Measurements from ENCODE around the gene ANKRD36.
"Not testable (repeated sequence)": the region's sequence is repeated elsewhere in the genome, so short reads cannot be mapped to it uniquely, and the experiment has no call there.

Gene ANKRD36

GRCh38 chr2:97112320-97113049 is 468 bp upstream of the ANKRD36 start:
- peak; percentile 20 to 31 for DNase-seq (ENCODE audit: extremely low read depth in 1 of 2, low read depth in 1 of 2)

GRCh38 chr2:97113882-97114255 is 916 bp downstream of the ANKRD36 start:
- DNase-seq (ENCODE audit: extremely low read depth in 1 of 2, low read depth in 1 of 2) = not testable (repeated sequence)

- DNase-seq (ENCODE audit: extremely low read depth in 1 of 2, low read depth in 1 of 2) = not testable (repeated sequence)
Measured at GRCh38 chr2:97129090-97129489, 16.1 kb downstream of the ANKRD36 start.

- not testable (repeated sequence) for DNase-seq (ENCODE audit: extremely low read depth in 1 of 2, low read depth in 1 of 2)
Measured at GRCh38 chr2:97144016-97144415, 31.1 kb downstream of the ANKRD36 start.

GRCh38 chr2:97166548-97166947 is 53.6 kb downstream of the ANKRD36 start:
- DNase-seq (ENCODE audit: extremely low read depth in 1 of 2, low read depth in 1 of 2) = not testable (repeated sequence)

DNA sequence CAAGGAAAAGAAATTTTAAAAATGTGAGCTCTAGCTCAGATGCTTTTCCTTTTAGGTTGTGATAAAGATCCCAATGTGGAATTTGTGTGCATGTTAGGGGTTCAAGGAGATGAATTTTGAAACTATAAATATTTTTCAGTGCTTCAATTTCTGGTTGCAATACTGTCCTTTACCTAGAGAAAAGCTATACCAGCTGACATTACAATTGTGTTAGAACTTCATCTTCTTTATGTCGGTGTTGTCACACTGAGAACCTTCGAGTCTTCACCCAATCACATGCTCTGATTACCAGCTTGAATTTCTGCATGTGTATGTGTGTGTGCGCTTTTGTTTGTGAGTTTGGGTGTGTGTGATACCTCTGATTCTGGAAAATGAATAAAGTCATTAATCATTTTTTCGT is 55.0 kb downstream of the ANKRD36 start:
- DNase-seq (ENCODE audit: extremely low read depth in 1 of 2, low read depth in 1 of 2) = not testable (repeated sequence)

- DNase-seq (ENCODE audit: extremely low read depth in 1 of 2, low read depth in 1 of 2) = not testable (repeated sequence)
Measured at GRCh38 chr2:97168583-97168982, 55.6 kb downstream of the ANKRD36 start.

DNA sequence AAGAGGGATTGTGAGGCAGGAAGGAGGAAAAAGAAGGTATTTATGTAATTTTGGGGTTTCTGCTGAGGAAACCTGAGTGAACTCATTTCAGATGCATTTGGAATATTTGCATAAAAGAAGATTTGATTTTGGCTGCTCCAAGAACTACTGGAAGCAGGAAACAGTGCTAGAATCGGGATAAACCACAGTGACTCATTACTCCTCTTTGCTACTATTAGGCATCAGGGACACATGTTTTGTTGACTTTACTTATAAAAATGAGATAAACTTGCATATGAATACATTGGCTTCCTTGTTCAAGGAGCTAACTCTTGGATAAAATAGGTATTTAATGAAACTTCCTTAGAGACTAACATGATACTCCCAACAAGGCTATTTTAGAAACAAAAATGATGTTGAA is 67.4 kb downstream of the ANKRD36 start:
- DNase-seq (ENCODE audit: extremely low read depth in 1 of 2, low read depth in 1 of 2) = not testable (repeated sequence)

DNA sequence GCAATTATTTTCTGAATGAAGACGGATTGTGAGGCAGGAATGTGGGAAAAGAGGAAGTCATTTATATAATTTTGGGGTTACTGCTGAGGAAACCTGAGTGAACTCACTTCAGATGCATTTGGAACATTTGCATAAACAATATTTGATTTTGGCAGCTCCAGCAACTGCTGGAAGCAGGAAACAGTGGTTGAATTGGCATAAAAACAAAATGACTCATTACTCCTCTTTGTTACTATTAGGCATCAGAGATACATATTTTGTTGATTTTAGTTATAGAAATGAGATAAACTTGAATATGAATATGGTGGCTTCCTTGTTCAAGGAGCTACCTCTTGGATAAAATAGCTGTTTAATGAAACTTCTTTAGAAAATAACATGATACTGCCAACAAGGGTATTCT is 82.4 kb downstream of the ANKRD36 start:
- not testable (repeated sequence) for DNase-seq (ENCODE audit: extremely low read depth in 1 of 2, low read depth in 1 of 2)

DNA sequence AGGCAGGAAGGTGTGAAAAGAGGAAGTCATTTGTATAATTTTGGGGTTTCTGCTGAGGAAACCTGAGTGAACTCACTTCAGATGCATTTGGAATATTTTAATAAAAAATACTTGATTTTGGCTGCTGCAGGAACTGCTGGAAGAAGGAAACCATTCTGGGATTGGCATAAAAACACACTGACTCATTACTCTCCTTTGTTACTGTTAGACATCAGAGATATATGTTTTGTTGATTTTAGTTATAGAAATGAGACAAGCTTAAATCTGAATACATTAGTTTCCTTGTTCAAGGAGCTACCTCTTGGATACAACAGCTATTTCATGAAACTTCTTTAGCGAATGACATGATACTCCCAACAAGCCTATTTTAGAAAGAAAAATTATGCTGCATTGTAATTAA is 84.3 kb downstream of the ANKRD36 start:
- DNase-seq (ENCODE audit: extremely low read depth in 1 of 2, low read depth in 1 of 2) = not testable (repeated sequence)

DNA sequence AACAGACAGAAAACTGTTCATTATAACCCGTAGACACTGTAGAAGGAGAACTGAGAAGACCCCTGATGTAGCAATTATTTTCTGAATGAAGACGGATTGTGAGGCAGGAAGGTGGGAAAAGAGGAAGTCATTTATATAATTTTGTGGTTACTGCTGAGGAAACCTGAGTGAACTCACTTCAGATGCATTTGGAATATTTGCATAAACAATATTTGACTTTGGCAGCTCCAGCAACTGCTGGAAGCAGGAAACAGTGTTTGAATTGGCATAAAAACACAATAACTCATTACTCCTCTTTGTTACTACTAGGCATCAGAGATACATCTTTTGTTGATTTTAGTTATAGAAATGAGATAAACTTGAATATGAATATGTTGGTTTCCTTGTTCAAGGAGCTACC is 87.9 kb downstream of the ANKRD36 start:
- DNase-seq (ENCODE audit: extremely low read depth in 1 of 2, low read depth in 1 of 2) = not testable (repeated sequence)

- DNase-seq (ENCODE audit: extremely low read depth in 1 of 2, low read depth in 1 of 2) = not testable (repeated sequence)
Measured at GRCh38 chr2:97202643-97203250, 89.8 kb downstream of the ANKRD36 start.

DNA sequence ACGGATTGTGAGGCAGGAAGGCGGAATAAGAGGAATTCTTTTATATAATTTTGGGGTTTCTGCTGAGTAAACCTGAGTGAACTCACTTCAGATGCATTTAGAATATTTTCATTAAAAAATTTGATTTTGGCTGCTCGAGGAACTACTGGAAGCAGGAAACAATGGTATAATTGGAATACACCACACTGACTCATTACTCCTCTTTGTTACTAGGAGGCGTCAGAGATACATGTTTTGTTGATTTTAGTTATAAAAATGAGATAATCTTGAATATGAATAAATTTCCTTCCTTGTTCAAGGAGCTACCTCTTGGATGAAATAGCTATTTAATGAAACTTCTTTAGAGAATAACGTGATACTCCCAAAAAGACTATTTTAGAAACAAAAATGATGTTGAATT is 97.4 kb downstream of the ANKRD36 start:
- DNase-seq (ENCODE audit: extremely low read depth in 1 of 2, low read depth in 1 of 2) = no peak

DNA sequence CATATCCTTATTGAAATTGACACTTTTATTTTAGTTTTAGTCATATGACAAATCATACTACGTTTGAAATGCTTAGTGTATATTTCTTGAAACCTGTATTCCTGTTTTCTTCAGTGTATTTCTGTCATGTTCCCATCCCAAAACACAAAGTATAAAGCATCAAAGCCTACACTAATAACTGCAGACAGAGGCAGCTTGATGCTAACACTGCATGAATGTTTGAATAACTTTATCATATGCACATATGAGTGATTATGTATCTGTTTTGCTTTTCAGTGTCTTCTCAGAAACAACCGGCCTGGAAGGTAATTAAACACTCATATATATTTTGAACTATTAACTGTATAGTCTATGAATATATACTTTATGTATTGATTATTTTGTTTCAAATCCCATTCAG is 102.1 kb downstream of the ANKRD36 start:
- not testable (repeated sequence) for DNase-seq (ENCODE audit: extremely low read depth in 1 of 2, low read depth in 1 of 2)

- not testable (repeated sequence) for DNase-seq (ENCODE audit: extremely low read depth in 1 of 2, low read depth in 1 of 2)
Measured at GRCh38 chr2:97230848-97231585, 118.1 kb downstream of the ANKRD36 start.

GRCh38 chr2:97232981-97233380 is 120.0 kb downstream of the ANKRD36 start:
- not testable (repeated sequence) for DNase-seq (ENCODE audit: extremely low read depth in 1 of 2, low read depth in 1 of 2)

GRCh38 chr2:97233660-97234295 is 120.8 kb downstream of the ANKRD36 start:
- DNase-seq (ENCODE audit: extremely low read depth in 1 of 2, low read depth in 1 of 2) = not testable (repeated sequence)

DNA sequence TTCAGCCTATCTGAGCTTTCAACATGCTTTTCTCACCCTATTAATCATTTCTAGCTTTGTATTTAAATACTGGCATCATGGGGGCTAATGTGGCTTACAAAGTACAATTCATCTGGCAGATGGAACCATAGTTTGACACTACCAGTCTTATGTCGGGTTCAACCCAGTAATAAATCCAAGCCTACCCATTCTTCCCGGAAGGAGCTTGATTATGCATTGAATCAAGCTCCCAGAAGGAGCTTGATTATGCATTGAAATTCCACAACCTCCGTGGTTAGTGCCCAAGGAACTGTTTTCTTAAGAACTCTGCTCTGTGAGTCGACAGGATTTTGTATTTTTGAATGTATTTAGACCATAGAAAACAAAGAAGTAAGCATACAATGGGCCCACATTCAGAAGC is 148.2 kb downstream of the ANKRD36 start:
- DNase-seq (ENCODE audit: extremely low read depth in 1 of 2, low read depth in 1 of 2) = not testable (repeated sequence)

- not testable (repeated sequence) for DNase-seq (ENCODE audit: extremely low read depth in 1 of 2, low read depth in 1 of 2)
Measured at GRCh38 chr2:97266449-97266848, 153.5 kb downstream of the ANKRD36 start.

- no peak for DNase-seq (ENCODE audit: extremely low read depth in 1 of 2, low read depth in 1 of 2)
Measured at GRCh38 chr2:97267411-97268074, 154.6 kb downstream of the ANKRD36 start.

All from stimulated activated CD8-positive, alpha-beta memory T cell treated with anti-CD3 and anti-CD28 coated beads, Interleukin-7, amount 100 ng/mL, for 48 hours (primary cell).